ENCODE measurements around the gene TAC3. TPM values are rescaled to one million over a fixed set of nuclear protein-coding genes. Genes with fewer than 3 reads are reported as not detected.

Gene TAC3
- total and polyA plus RNA-seq, 8 donors = 0.31 to 1.1 (median 0.73) TPM; not detected in 2

GRCh38 chr12:57005980-57006808, 10.1 kb downstream of the TAC3 start, which contains the start of gene ZBTB39:
TSS of gene ZBTB39 (minus strand) at chr12:57006546. CDS start at chr12:57004917, 1,629 bp downstream.
- peak within 1 kb of the TSS; percentile 78 to 94 for H3K4me3 ChIP-seq
- no peaks in the 10 kb centered on the region for H3K9me3 ChIP-seq
- no peaks in the 10 kb centered on the region for H3K27me3 ChIP-seq
- intact Hi-C loops (cut with DNase I) = no loop called here
- DNase-seq (peak; percentile 45 to 87 (median 50)), ATAC-seq (peak; percentile 86)
- H3K4me1 ChIP-seq = peaks cover 12 to 33% of the 10 kb centered on the region in 2 donors
- H3K36me3 ChIP-seq = peaks cover 0 to 32% of the 10 kb centered on the region in 2 donors
- peak within 1 kb of the TSS; percentile 67 to 75 for H3K27ac ChIP-seq
- TF ChIP-seq CTCF (IDR thresholded peaks at IDR 0.05) = peak; percentile 41 to 47

DNA sequence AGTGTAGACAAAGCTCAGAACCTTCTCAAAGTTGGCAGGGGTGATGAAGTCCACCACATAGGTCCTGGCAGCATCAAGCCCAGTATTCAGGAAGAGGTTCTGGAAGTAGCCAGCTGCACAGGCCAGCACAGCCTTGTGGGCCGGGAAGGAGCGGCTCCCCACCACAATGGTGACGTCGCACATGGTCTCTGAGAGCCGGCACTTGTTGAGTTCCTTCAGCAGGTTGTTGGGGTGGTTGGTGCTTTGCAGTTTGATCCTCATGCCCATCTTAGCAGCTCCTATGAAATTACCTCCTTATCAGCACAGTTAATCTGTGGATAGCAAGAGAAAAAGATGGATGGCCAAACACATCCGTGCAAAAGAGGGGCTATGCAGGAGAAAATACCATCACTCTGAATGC, 11.7 kb downstream of the TAC3 start:
- Histone ChIP-seq H3K36me3 (peaks cover 0 to 39% of the 10 kb centered on the region in 2 donors), H3K4me3 (no peak overlapping the region), H3K27me3 (no peaks in the 10 kb centered on the region), H3K9me3 (no peaks in the 10 kb centered on the region), H3K27ac (no peak overlapping the region), H3K4me1 (peaks cover 12 to 40% of the 10 kb centered on the region in 2 donors)
- ATAC-seq (no peak), DNase-seq (no peak)
- no peak for TF ChIP-seq CTCF (IDR thresholded peaks at IDR 0.05)
- intact Hi-C loops (cut with DNase I) = no loop called here

GRCh38 chr12:57003395-57003794, 12.9 kb downstream of the TAC3 start:
- peaks cover 0 to 39% of the 10 kb centered on the region in 2 donors for H3K36me3 ChIP-seq
- ATAC-seq = no peak
- H3K9me3 ChIP-seq = no peaks in the 10 kb centered on the region
- no peaks in the 10 kb centered on the region for H3K27me3 ChIP-seq
- no peak for TF ChIP-seq CTCF (IDR thresholded peaks at IDR 0.05)
- intact Hi-C loops (cut with DNase I) = no loop called here
- no peak overlapping the region for H3K4me3 ChIP-seq
- H3K4me1 ChIP-seq = peaks cover 12 to 41% of the 10 kb centered on the region in 2 donors
- DNase-seq = no peak
- no peak overlapping the region for H3K27ac ChIP-seq

GRCh38 chr12:57001448-57001906, 14.9 kb downstream of the TAC3 start:
- Histone ChIP-seq H3K36me3 (peaks cover 0 to 47% of the 10 kb centered on the region in 2 donors), H3K4me1 (peaks cover 8 to 30% of the 10 kb centered on the region in 2 donors), H3K27me3 (no peaks in the 10 kb centered on the region), H3K4me3 (no peak overlapping the region), H3K9me3 (no peaks in the 10 kb centered on the region), H3K27ac (no peak overlapping the region)
- peak; percentile 75 for ATAC-seq
- DNase-seq = peak in 2 of 4 donors; percentile 40 to 54
- intact Hi-C loops (cut with DNase I) = no loop called here
- peak; percentile 56 to 69 for TF ChIP-seq CTCF (IDR thresholded peaks at IDR 0.05)

GRCh38 chr12:57000393-57000792, 15.9 kb downstream of the TAC3 start:
- ATAC-seq (no peak), DNase-seq (no peak)
- H3K27ac ChIP-seq = no peak overlapping the region
- H3K4me1 ChIP-seq = peaks cover 6 to 24% of the 10 kb centered on the region in 2 donors
- no peaks in the 10 kb centered on the region for H3K27me3 ChIP-seq
- intact Hi-C loops (cut with DNase I) = no loop called here
- no peak overlapping the region for H3K4me3 ChIP-seq
- no peaks in the 10 kb centered on the region for H3K9me3 ChIP-seq
- TF ChIP-seq CTCF (IDR thresholded peaks at IDR 0.05) = no peak
- H3K36me3 ChIP-seq = peaks cover 0 to 47% of the 10 kb centered on the region in 2 donors

Data from left lung (tissue), 10 donors.